Stimulated activated CD4-positive, alpha-beta T cell treated with anti-CD3 and anti-CD28 coated beads, TNF-alpha, amount 100 ng/mL, for 1 hour (primary cell): ENCODE results near the gene ULBP3.
A peak's percentile ranks its signal among the peaks of the same experiment; 100 is the strongest.

ENCODE experiments used
- DNase-seq, 3 donors: peaks; one replicate each; pipeline ENCODE4 v3.0.0-alpha.2; 2020; ENCODE audit warnings: low read depth in 3 of 3, low spot score in 1 of 3

The ULBP3 gene

GRCh38 chr6:150068720-150069648, at the start of gene ULBP3:
TSS of gene ULBP3 (minus strand) at chr6:150069121. CDS start at chr6:150069066, 55 bp downstream.
- DNase-seq = peak; percentile 17 to 53 (median 31)

DNA sequence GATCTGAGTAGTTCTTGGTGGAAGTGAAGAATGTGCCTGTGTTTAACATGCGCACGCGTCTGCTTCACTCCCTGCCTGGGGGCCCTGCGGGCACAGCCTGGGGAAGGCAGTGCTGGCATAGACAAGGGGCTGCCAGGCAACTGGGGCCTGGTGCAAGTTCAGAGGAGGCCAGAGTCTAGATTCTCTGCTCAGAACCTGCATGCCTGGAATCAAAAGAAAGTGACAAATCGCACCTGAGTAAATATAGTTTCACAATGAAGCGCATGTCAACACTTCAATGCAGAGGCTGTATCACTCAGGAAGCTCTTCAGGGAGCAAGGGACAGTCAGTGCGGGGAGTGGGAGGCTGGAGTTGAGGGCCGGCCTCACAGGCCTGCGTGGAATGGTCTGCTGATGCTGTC, 49.7 kb upstream of the ULBP3 start:
- no peak for DNase-seq

DNA sequence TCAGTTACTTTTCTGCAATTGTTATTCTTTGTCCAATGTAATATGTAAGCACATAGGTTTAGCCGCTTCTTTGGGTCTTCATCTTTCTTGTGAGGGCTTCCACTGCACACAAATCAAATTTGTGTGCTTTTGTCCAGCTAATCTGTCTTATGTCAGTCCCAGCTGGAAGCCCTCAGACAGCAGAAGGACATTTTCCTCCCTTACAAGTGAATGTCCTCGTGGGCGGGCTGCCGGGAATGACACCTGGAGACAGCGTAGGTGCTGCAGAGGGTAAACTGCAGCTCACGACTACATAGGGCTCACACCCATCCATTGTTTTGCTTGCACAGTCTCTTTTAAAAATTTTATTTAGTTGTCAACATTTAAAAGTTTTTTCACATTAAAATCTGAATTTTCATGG, 49.3 kb upstream of the ULBP3 start:
- no peak for DNase-seq

DNA sequence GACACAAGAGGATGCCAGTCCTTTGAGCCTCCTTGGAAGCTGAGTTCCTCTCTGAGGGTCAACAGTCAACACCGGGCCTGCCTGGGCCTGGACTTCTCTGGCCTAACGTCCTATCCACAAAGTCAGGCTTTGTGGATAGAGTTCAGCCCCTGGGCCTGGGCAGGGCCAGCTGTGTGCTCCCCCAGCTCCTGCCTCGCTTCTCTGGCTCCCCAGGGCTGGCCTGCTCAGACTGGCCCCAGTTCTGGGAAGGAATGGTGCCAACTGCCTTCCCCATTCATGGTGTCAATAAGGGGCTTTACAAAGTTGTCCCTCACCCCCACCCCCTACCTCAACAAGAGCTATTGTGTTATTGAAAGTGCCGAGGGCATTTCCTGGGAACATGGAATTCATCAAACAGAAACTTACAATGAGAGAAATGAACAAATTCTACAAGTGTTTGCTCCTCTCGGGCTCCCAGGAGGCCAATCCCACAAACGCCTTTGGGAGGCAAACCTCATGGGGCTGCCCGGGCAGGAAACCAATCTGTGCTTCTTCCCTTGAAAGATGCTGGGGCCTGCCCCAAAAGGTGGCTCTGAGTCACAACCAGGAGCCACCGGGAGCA, 47.4 kb upstream of the ULBP3 start:
- DNase-seq = no peak

DNA sequence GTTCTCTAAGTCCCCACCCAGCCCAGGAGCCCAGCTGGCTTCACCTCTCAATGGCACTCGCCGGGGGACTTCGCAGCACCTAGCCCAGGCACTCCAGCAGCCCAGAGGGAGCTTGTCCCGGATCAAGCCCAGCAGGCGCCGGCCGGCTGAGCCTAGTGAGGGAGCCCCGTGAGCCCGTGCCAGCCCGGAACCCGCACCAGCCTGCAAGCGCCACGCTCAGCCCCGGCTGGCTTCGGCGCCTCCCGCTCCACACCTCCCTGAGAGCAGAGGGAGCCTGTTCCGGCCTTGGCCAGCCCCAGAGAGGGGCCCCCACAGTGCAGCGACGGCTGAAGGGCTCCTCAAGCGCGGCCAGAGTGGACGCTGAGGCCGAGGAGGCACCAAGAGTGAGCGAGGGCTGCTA, 46.8 kb upstream of the ULBP3 start:
- no peak for DNase-seq

DNA sequence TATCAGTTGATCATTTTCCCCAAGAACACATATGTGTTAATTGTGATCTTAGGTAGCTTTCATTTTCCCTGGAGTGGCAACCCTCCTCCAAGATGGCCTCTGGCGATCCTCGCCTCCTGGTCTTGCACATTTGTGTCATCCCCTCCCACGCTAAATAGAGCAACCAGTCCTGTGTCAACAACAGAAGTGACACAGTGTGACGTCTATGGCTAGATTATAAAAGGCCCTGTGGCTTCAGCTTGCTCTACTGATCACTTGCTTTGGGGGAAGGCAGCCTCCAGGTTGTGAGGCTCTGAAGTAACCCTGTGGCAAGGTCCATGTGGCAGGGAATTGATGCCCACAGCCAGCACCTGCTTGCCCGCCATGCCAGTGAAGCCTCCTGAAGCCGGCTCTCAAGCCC, 43.3 kb upstream of the ULBP3 start:
- no peak for DNase-seq

GRCh38 chr6:150102750-150103270, 33.9 kb upstream of the ULBP3 start:
- DNase-seq = no peak

DNA sequence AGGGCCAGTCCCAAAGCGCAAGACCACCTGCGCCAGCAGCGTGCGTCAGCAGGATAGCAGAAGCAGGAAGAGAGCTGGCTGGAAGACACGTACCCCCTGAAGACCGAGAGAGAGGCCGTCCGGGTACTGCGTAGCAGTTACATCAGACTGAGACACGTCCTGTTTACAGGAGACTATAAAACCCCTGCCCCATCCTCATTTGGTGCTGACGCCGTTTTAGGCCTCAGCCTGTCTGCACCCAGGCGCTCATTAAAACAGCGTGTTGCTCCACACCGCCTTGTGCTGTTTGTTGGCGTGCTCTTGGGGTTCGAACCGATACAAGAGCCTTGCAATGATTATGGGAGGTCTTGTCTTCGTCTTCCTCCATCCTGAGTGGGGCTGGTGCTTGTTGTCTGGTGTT, 31.8 kb upstream of the ULBP3 start:
- no peak for DNase-seq

GRCh38 chr6:150099953-150100352, 31.0 kb upstream of the ULBP3 start:
- no peak for DNase-seq

GRCh38 chr6:150099546-150099945, 30.6 kb upstream of the ULBP3 start:
- no peak for DNase-seq

DNA sequence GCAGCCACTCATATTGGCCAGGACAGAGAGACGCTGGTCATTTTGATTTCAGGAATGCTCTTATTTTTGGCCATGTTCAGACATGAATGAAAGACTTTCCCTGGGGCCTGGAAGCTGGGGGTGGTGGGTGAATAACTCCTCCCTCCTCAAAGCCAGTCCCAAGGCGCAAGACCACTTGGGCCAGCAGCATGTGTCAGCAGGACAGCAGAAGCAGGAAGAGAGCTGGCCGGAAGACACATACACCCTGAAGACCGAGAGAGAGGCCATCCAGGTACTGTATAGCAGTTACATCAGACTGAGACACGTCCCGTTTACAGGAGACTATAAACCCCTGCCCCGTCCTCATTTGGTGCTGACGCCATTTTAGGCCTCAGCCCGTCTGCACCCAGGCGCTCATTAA, 29.2 kb upstream of the ULBP3 start:
- no peak for DNase-seq

GRCh38 chr6:150093397-150093796, 24.5 kb upstream of the ULBP3 start:
- DNase-seq = no peak

- no peak for DNase-seq
These were observed 22.6 kb upstream of the ULBP3 start for GRCh38 chr6:150091476-150091875.

- DNase-seq = no peak
These were observed 21.4 kb upstream of the ULBP3 start for GRCh38 chr6:150090328-150090727.

DNA sequence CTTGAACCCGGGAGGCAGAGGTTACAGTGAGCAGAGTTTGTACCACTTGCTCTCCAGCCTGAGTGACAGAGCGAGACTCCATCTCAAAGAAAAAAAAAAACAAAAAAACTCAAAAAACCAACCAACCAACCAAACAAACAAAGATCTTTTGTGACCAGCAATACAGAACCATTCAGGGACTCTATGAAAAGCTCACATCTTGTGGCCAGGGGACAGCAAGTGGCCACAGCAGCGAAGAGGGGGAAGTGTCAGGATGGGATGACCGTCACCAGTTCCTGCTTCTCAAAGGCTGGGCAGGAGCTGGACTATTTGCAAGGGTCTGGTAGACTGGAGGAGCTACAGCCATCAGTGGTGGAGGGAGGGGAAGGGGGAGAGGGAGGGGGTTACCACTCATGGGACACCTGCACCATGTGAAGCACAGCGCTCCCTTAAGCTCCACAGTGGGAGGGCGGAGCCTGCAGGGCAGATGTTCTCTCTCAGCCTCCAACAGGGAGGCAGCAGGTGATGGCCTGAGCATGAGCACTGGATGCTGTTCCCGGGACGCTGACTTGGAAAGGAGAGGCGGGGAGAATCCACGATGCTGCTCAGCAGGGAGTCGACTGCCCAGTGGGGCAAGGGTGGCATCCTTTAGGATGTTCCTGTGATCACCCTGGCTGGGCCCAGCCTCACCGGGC, 19.7 kb upstream of the ULBP3 start:
- DNase-seq = no peak

GRCh38 chr6:150087336-150087735, 18.4 kb upstream of the ULBP3 start:
- no peak for DNase-seq

- no peak for DNase-seq
These were observed 17.1 kb upstream of the ULBP3 start for GRCh38 chr6:150086026-150086425.

DNA sequence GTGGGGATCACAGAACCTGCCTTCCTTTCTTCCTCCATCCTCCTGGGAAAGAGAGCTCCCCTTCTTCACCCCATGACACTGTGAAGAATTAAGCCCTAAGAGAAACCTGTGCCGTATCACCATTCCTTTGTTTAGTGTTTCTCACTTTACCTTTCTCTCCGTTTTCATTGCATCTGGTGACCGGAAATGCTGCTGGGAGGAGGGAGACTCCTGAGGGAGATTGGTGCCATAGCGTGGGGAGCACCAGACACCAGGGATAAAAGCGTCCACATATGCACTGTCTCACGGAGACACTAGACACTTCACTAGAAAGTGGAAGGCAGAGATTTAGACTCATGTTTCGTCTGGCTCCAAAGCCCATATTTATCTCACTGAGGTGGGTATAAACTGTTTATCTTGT, 15.5 kb upstream of the ULBP3 start:
- no peak for DNase-seq

DNA sequence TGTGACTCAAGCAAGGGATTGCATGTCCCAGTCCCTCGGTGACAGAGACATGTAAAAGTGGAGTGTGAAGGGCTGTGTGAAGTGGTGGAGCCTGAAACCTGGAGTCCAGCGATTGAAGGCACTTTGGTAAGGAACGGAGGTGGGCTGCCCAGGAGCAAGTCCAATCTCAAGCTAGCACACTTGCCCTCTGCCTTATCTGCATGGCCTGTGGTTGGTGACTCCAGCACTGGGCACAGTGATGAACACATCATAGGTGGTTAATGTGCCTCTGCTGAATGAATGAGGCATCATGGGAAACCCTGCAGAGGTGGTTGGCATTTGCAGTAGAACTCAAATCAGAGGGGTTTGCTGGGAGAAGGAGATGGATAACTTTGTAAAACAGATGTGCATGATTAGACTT, 14.9 kb upstream of the ULBP3 start:
- no peak for DNase-seq

- no peak for DNase-seq
These were observed 12.8 kb upstream of the ULBP3 start for GRCh38 chr6:150081702-150082101.

DNA sequence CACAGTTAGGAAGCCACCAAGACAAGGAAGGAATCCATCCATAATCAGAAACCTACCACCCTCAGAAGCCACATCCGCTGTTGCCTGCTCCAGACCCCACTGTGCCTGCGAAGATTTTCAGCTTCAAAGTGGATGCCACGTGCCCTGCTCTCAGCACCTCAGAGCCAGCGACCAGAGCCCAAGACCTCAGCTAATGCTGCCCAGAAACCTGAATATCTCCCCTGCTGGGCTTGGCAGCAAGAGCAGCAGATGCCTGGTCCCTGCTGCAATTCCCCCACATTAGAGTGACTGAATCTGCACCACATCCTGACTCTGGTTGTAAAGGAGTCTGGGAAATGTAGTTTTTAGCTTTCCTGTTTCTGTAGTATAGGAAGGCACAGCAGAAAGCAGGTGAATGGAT, 10.7 kb upstream of the ULBP3 start:
- no peak for DNase-seq

DNA sequence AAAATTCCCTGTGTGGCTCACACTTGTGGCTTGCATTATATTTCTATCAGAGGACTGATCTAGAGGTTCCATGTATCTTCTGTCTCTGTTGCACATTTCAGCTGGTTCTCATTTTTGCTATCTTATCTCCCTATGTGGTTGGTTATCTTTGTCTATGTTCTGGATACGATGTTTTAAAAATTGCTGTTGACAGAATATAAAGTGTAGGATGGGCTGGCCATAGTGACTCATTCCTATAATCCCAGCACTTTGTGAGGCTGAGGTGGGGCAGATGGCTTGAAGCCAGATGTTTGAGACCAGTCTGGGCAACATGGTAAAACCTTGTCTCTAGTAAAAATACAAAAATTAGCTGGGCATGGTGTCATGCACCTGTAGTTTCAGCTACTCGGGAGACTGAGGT, 9.9 kb upstream of the ULBP3 start:
- DNase-seq = no peak
